NAMALWA (cell line): ENCODE data around the gene PIGC.
"Not testable (repeated sequence)": the region's sequence is repeated elsewhere in the genome, so short reads cannot be mapped to it uniquely, and the experiment has no call there.

Experiments used
- DNase-seq: peaks from one replicate; pipeline ENCODE4 v3.0.0-alpha.2; 2015; ENCODE audit warnings: low spot score

Gene PIGC

DNA sequence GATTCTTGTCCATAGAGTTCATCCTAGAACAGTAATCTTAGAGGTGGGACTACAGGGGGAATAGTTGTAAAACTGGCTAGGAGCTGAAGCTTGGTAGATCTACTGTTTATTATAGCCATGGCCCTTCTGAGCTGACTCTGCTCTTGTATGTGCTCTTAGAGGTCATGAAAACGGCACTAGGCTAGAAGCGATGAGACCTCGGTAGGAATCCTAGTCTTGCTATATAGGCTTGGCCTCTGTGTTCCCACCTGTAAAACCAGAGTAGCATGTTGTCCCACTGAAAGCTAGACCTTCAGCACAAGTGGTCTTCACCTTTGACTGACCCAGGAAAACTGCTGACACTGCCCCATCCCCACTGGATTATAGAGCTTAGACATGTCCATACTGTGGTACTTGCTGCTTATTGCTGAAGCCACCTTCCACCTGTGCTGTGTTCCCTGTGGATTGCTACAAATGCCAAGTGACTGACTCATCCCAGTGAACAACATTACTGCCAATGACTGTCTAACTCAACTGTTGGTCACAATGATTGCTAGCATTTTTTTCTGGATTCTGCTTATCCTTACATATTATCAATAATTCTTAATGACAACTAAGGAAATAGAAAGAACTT lies 23.0 kb upstream of the PIGC start:
- no peak for DNase-seq

GRCh38 chr1:172465617-172466016 lies 21.7 kb upstream of the PIGC start:
- no peak for DNase-seq

DNA sequence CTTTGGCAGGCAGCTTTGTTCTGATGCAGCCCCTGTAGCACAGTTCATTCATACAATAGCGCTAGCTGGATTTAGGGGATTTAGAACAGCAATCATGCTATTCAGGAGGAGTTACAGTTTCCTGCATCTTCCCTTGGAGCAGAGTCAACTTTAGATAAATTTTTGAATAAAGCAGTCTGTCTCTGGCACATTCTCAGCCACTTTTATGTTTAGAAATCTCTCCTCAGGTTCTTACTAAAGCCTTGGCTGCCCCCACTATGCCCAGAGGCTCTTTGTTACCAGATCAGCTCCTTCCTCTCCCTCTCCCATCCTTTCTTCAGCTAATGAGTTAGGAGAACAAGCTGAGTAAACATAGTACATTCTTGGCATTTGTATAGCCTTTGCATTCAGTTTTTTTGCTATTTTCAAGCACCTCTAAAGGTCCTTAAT lies 17.0 kb upstream of the PIGC start:
- DNase-seq: no peak

- DNase-seq: no peak
These were observed 16.3 kb upstream of the PIGC start for GRCh38 chr1:172460177-172460576.

DNA sequence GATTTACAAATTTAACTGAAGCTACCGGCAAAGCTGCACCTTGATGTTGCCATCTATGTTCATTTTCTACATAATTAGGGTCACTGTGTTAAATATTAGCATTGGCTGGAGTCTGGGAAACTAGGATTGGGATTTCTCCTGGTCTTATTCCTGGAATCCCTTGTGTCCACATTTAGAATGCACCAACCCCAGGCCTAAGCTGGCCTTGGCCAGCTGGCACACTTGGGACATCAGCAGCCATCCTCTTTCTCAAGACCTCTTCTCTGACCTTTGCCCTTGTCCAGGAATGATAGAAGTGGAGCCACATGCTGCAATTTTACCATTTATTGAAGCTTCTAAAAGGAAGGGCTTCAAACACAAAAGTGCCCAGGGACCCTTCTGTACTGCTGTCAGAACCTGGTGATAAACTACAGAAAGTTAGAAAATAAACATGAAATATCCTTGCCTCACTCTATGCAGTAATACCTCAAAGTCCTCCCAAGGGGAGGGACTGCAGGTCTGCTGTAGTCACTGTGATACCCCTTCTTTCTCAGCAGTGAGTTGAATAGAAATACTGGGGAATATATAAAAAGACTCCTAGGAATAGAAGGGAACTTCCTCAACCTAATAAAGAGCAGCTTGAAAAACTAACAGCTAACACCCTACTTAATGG lies 13.7 kb upstream of the PIGC start:
- no peak for DNase-seq

DNA sequence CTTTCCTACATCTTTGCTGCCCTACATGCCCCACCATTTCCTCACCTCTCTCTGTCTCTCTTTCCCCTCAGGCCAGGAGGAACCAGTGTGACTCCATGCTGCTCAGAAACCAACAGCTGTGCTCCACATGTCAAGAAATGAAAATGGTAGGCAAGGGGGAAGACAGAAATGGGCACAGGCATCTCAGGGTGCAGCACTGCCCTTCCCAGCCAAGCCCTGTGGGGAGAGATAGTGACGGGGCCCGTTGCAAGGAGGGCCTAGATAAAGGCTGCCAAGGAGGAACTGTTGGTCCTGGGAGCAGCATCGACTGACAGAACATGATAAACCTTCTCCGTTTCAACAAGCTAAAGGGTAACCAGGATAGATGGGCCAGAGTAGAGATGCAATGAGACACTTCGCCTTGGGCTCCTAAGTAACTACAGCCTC lies 12.5 kb upstream of the PIGC start:
- no peak for DNase-seq

GRCh38 chr1:172455451-172455850 lies 11.6 kb upstream of the PIGC start:
- no peak for DNase-seq

GRCh38 chr1:172453607-172454006 lies 9.7 kb upstream of the PIGC start:
- no peak for DNase-seq

DNA sequence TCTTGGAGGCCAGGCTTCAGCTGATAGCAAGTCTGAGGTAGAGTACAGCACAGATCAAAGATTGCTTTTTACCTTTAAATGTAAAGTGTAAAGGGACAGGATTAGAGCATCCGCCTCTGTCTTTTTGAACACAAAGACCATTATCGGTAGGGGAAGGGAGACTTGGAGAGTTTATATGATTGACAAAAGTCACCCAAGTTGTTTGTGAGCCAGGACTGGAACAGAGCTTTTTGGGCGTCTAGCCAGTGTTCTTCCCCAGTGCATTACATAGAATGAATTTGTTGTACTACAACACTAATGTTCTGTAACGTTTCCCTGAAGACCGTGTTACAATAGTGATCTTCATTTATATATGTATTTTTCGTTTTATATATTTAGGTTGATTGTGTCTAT lies 9.3 kb upstream of the PIGC start:
- no peak for DNase-seq

DNA sequence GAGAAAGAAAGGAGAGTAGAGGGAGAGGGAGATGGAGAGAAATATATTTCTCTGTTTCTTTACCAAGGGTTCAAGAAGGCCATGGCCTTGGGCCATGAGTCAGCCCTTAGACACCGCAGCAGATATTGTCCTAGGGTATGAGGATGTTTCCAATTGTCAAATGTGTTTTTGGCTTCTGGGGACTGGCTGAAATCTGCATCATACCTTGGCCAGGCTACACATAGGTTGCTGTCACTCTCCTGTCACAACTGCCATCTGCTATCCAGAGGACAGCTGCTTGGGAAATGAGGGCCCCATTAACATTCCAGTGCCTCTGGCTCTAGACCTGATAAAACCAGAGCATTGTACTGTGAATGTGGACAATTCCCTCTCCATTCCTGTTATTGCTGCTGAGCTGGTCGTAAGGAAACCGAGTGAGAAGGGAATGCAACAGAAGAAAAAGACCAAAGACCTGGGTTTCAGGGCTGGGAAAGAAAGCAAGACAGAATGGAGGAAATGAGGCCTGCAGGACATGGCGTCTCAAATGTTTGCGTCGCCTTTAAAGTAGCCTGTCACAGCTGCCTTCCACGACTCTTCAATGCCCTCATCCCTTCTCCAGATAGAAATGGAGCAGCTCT lies 8.8 kb upstream of the PIGC start:
- no peak for DNase-seq

GRCh38 chr1:172451002-172451443 lies 7.2 kb upstream of the PIGC start:
- no peak for DNase-seq

DNA sequence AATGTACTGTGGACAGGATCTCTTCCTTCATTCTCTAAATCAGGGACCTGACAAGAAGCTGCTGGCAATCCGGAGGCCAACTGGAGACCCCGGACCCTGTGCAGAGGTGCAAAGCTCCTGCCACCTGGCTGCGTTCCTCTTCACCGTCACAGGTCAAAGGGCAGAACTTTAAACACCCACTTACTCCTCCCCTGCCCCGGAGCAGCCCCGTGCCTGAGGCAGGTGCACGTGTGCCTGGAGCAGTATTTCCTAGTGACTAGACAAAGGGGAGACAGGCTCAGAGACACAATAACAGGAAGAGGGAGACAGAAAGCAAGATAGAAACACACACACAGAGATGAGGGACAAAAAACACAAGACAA lies 6.6 kb upstream of the PIGC start:
- no peak for DNase-seq

GRCh38 chr1:172449585-172450523 lies 6.0 kb upstream of the PIGC start:
- peak; percentile 84 for DNase-seq

- DNase-seq: no peak
These were observed 5.2 kb upstream of the PIGC start for GRCh38 chr1:172448995-172449584.

GRCh38 chr1:172447641-172448040 lies 3.8 kb upstream of the PIGC start:
- no peak for DNase-seq

GRCh38 chr1:172446547-172446946 lies 2.7 kb upstream of the PIGC start:
- no peak for DNase-seq

DNA sequence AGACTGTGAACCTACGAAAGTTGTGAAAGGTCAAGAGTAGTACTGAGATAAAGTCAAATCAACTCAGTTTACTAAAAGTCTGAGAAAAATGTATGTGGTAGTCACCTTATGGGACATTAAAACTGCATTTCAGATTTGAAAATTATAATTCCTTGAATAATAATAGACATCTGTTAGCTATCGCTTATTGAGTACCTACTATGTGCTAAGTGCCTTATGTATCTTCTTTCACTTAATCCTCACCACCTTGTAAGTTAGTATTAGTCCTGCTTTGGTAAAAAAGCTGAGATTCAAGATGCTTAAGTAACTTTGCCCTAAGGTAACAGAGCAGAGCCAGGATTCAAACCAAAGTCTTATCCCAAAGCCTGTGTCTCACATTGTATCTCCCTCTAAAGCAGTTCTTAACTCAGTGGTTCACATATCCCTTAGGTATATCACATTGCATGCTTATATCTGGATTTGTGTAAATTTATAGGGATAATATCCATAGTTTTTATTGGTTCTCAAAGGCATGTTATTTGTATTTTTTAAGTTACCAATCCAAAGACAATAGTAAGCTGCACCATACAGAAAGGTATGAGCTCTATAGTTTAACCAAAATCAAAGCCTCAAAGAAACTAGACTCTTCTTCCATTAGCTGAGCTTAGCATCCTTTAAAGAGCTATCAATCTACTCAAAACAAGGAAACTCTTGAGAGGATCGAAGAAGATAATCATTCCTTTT lies 865 bp downstream of the PIGC start:
- DNase-seq: no peak

DNA sequence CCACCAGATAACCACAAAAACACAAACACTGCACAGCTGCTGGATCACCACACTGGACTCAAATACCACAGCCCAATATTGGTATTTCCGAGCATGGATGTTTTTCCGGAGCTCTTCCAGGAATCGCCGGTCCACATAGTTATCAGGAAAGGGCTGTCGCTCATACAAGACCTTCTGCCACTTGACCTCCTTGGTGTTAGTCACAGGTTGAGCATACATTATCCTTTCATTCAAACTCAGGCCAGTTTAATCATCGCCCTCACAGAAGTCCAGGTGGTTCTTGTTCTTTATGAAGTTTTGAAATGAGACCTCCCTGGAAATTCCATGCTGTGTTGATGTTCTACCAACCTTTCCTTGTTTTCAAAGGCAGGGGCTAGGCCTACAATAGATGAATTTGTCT lies 1.5 kb downstream of the PIGC start:
- DNase-seq: no peak

DNA sequence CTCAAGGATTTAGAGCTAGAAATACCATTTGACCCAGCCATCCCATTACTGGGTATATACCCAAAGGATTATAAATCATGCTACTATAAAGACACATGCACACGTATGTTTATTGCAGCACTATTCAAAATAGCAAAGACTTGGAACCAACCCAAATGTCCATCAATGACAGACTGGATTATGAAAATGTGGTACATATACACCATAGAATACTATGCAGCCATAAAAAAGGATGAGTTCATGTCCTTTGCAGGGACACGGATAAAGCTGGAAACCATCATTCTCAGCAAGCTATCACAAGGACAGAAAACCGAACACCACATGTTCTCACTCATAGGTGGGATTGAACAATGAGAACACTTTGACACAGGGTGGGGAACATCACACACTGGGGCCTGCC lies 6.7 kb downstream of the PIGC start:
- DNase-seq: not testable (repeated sequence)

DNA sequence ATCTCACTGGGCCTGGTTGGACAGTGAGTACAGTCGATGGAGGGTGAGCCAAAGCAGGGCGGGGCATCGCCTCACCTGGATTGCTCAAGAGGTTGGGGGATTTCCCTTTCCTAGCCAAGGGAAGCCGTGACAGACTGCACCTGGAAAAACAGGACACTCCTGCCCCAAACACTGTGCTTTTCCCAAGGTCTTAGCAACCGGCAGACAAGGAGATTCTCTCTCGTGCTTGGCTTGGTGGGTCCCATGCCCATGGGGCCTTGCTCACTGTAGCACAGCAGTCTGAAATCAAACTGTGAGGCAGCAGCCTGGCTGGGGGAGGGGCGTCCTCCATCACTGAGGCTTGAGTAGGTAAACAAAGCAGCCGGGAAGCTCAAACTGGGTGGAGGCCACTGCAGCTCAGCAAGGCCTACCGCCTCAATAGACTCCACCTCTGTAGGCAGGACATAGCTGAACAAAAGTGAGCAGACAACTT lies 12.1 kb downstream of the PIGC start:
- DNase-seq: no peak

DNA sequence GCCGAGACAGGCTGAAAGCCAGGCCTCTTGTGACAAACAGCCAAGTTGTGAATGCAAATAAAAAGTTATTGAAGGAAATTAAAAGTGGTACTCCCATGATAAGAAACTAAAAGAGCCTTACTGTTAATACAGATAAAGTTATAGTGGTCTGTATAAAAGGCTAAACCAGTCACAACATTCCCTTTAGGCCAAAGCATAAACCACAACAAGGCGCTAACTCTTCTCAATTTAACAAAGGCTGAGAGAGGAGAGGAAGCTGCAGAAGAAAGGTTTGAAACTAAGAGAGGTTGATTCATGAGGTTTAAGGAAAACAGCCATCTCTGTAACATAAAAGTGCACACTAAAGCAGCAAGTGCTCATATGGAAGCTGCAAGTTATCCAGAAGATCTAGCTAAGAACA lies 12.7 kb downstream of the PIGC start:
- DNase-seq: no peak

DNA sequence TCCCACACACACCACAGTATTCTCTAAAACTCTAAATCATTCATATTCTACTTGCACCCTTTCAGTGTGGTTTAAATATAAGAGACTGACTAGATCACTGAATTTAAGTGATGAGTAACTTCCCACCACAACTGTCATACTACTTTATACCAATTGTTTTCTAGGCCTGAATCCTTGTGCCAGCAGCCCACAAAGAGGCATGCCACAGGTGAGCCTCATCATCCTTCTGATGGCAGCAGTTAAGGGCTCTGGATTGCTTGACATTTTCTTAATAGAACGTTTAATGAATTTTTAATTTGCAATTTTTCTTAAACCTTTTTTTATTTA lies 13.8 kb downstream of the PIGC start:
- DNase-seq: no peak
